ENCODE data around the gene PTGDR2.

DNA sequence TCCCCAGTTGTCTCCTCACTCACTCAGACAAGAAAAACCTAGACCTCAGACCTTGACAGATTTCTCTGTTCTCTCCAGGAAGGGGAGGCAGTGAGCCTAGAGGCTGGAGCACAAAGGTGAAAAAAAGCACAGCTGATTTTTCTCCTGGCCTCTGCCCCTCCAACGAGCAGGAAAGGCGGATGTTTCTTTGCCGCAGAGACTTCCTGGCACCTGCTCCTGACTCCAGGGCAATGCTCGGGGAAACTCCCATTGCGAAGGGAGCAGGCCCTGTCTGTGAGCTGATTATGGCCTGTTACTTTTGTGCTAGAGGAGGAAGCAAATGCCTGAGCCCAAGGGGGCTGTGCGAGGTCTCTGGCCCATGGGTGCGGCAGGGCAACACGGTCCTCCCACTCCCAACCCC lies 45.2 kb downstream of the PTGDR2 start:
- TF ChIP-seq, protein P1, sequence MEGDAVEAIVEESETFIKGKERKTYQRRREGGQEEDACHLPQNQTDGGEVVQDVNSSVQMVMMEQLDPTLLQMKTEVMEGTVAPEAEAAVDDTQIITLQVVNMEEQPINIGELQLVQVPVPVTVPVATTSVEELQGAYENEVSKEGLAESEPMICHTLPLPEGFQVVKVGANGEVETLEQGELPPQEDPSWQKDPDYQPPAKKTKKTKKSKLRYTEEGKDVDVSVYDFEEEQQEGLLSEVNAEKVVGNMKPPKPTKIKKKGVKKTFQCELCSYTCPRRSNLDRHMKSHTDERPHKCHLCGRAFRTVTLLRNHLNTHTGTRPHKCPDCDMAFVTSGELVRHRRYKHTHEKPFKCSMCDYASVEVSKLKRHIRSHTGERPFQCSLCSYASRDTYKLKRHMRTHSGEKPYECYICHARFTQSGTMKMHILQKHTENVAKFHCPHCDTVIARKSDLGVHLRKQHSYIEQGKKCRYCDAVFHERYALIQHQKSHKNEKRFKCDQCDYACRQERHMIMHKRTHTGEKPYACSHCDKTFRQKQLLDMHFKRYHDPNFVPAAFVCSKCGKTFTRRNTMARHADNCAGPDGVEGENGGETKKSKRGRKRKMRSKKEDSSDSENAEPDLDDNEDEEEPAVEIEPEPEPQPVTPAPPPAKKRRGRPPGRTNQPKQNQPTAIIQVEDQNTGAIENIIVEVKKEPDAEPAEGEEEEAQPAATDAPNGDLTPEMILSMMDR (IDR thresholded peaks at IDR 0.05), result no peak
- TF ChIP-seq POLR2A (IDR thresholded peaks at IDR 0.05), result no peak

Data from esophagus squamous epithelium (tissue), 4 donors.